ENCODE measurements around the gene DIABLO. TPM values are rescaled to one million over a fixed set of nuclear protein-coding genes. Genes with fewer than 3 reads are reported as not detected.
A peak's percentile ranks its signal among the peaks of the same experiment; 100 is the strongest.

DIABLO gene
- total and polyA plus RNA-seq, 9 of the 15 experiments (the other 6 are each of a cell fraction or from before 2014, with no cell fraction given) = 37.3 to 101 (median 80.1) TPM

DNA sequence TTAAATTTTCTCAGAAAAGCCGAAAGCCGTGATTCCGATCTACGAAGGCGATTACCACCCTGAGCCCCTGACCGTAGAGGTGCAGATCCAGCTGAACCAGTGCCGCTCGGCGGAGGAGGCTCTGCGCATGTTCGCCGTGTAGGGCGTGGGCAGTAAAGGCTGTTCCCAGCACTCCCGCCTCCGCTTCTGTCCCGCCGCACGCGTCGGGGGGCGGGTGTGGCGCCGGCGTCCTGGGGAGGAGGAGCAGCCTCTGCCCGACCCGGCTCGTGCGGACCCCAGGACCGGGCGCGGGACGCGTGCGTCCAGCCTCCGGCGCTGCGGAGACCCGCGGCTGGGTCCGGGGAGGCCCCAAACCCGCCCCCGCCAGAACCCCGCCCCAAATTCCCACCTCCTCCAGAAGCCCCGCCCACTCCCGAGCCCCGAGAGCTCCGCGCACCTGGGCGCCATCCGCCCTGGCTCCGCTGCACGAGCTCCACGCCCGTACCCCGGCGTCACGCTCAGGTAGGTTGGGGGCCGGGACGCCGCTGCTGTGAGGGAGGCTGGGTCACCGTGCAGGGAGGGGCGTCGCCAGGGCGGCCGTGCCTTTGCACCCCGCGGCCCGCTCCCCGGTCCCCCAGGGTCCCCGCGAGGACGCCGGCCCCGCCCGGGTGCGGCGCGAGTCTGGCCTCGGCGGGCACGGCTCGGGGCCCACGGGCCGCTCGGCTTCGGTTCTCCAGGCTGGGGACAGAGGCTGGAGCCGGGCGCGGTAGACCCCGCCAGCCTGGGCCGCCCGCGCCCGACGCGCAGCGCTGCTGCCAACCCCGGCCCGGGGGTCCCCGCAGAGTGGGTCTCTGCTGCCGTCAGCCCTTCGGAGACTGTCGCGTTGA lies 22.3 kb downstream of the DIABLO start, which contains the start of gene B3GNT4 (continued):
- TF ChIP-seq, protein P1, sequence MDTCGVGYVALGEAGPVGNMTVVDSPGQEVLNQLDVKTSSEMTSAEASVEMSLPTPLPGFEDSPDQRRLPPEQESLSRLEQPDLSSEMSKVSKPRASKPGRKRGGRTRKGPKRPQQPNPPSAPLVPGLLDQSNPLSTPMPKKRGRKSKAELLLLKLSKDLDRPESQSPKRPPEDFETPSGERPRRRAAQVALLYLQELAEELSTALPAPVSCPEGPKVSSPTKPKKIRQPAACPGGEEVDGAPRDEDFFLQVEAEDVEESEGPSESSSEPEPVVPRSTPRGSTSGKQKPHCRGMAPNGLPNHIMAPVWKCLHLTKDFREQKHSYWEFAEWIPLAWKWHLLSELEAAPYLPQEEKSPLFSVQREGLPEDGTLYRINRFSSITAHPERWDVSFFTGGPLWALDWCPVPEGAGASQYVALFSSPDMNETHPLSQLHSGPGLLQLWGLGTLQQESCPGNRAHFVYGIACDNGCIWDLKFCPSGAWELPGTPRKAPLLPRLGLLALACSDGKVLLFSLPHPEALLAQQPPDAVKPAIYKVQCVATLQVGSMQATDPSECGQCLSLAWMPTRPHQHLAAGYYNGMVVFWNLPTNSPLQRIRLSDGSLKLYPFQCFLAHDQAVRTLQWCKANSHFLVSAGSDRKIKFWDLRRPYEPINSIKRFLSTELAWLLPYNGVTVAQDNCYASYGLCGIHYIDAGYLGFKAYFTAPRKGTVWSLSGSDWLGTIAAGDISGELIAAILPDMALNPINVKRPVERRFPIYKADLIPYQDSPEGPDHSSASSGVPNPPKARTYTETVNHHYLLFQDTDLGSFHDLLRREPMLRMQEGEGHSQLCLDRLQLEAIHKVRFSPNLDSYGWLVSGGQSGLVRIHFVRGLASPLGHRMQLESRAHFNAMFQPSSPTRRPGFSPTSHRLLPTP (IDR thresholded peaks at IDR 0.05; ENCODE audit: borderline replicate concordance, extremely low read depth, insufficient read length) = no peak
- no peak for TF ChIP-seq ZNF124 (CRISPR knock-in tag; IDR thresholded peaks at IDR 0.05)
- TF ChIP-seq NR4A1 (CRISPR knock-in tag; IDR thresholded peaks at IDR 0.05) = no peak
- TF ChIP-seq NR4A1 (tag; IDR thresholded peaks at IDR 0.05) = no peak
- no peak for TF ChIP-seq HDAC3 (IDR thresholded peaks at IDR 0.05; ENCODE audit: borderline replicate concordance, partially characterized antibody)
- TF ChIP-seq, protein P2, sequence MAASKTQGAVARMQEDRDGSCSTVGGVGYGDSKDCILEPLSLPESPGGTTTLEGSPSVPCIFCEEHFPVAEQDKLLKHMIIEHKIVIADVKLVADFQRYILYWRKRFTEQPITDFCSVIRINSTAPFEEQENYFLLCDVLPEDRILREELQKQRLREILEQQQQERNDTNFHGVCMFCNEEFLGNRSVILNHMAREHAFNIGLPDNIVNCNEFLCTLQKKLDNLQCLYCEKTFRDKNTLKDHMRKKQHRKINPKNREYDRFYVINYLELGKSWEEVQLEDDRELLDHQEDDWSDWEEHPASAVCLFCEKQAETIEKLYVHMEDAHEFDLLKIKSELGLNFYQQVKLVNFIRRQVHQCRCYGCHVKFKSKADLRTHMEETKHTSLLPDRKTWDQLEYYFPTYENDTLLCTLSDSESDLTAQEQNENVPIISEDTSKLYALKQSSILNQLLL (CRISPR knock-in tag; IDR thresholded peaks at IDR 0.05; ENCODE audit: borderline replicate concordance) = no peak
- peak; percentile 87 for TF ChIP-seq MGA (IDR thresholded peaks at IDR 0.05)
- TF ChIP-seq, protein P3, sequence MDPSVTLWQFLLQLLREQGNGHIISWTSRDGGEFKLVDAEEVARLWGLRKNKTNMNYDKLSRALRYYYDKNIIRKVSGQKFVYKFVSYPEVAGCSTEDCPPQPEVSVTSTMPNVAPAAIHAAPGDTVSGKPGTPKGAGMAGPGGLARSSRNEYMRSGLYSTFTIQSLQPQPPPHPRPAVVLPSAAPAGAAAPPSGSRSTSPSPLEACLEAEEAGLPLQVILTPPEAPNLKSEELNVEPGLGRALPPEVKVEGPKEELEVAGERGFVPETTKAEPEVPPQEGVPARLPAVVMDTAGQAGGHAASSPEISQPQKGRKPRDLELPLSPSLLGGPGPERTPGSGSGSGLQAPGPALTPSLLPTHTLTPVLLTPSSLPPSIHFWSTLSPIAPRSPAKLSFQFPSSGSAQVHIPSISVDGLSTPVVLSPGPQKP (CRISPR knock-in tag; IDR thresholded peaks at IDR 0.05) = no peak
- TF ChIP-seq ZNF444 (CRISPR knock-in tag; IDR thresholded peaks at IDR 0.05) = no peak
